Measurements from ENCODE around the gene SYNJ2. TPM values are rescaled to one million over a fixed set of nuclear protein-coding genes. Genes with fewer than 3 reads are reported as not detected.

The SYNJ2 gene
- total RNA-seq, 1 donor from 2014 or later: 21.5 TPM

- DNase-seq (ENCODE audit: low spot score): no peak
- intact Hi-C loops (cut with micrococcal nuclease): no loop called here
- Mint-ChIP-seq H3K4me3 (ENCODE audit: low read depth) (no peak overlapping the region), H3K9me3 (no peaks in the 10 kb centered on the region), H3K36me3 (ENCODE audit: low read depth) (peaks cover 5% of the 10 kb centered on the region), H3K27me3 (ENCODE audit: low read depth) (no peaks in the 10 kb centered on the region), H3K27ac (no peak overlapping the region), H3K4me1 (ENCODE audit: low read depth) (peaks cover 43% of the 10 kb centered on the region)
Observed at GRCh38 chr6:157985378-157986155, 3.9 kb downstream of the SYNJ2 start.

GRCh38 chr6:157987788-157988699 is 6.4 kb downstream of the SYNJ2 start:
- DNase-seq (ENCODE audit: low spot score): no peak
- Mint-ChIP-seq H3K4me3 (ENCODE audit: low read depth) (no peak overlapping the region), H3K27ac (no peak overlapping the region), H3K4me1 (ENCODE audit: low read depth) (peaks cover 42% of the 10 kb centered on the region), H3K9me3 (no peaks in the 10 kb centered on the region), H3K36me3 (ENCODE audit: low read depth) (peaks cover 5% of the 10 kb centered on the region), H3K27me3 (ENCODE audit: low read depth) (no peaks in the 10 kb centered on the region)
- intact Hi-C loops (cut with micrococcal nuclease): no loop called here

- Mint-ChIP-seq H3K4me1 (ENCODE audit: low read depth) (peaks cover 41% of the 10 kb centered on the region), H3K4me3 (ENCODE audit: low read depth) (no peak overlapping the region), H3K27ac (no peak overlapping the region), H3K9me3 (no peaks in the 10 kb centered on the region), H3K36me3 (ENCODE audit: low read depth) (peaks cover 9% of the 10 kb centered on the region), H3K27me3 (ENCODE audit: low read depth) (no peaks in the 10 kb centered on the region)
- no peak for DNase-seq (ENCODE audit: low spot score)
- intact Hi-C loops (cut with micrococcal nuclease): no loop called here
Observed at GRCh38 chr6:157988700-157989063, 7.0 kb downstream of the SYNJ2 start.

- no peak overlapping the region for H3K4me3 Mint-ChIP-seq (ENCODE audit: low read depth)
- H3K27ac Mint-ChIP-seq: no peak overlapping the region
- peaks cover 36% of the 10 kb centered on the region for H3K4me1 Mint-ChIP-seq (ENCODE audit: low read depth)
- DNase-seq (ENCODE audit: low spot score): no peak
- intact Hi-C loops (cut with micrococcal nuclease): no loop called here
- H3K9me3 Mint-ChIP-seq: no peaks in the 10 kb centered on the region
- H3K27me3 Mint-ChIP-seq (ENCODE audit: low read depth): no peaks in the 10 kb centered on the region
- peaks cover 9% of the 10 kb centered on the region for H3K36me3 Mint-ChIP-seq (ENCODE audit: low read depth)
Observed at GRCh38 chr6:157989541-157990289, 8.1 kb downstream of the SYNJ2 start.

GRCh38 chr6:157990321-157991066 is 8.8 kb downstream of the SYNJ2 start:
- H3K4me1 Mint-ChIP-seq (ENCODE audit: low read depth): peaks cover 29% of the 10 kb centered on the region
- H3K9me3 Mint-ChIP-seq: no peaks in the 10 kb centered on the region
- peaks cover 9% of the 10 kb centered on the region for H3K36me3 Mint-ChIP-seq (ENCODE audit: low read depth)
- intact Hi-C loops (cut with micrococcal nuclease): no loop called here
- peak overlapping the region; percentile 37 for H3K4me3 Mint-ChIP-seq (ENCODE audit: low read depth)
- no peaks in the 10 kb centered on the region for H3K27me3 Mint-ChIP-seq (ENCODE audit: low read depth)
- H3K27ac Mint-ChIP-seq: peak overlapping the region; percentile 54
- DNase-seq (ENCODE audit: low spot score): no peak

- Mint-ChIP-seq H3K4me3 (ENCODE audit: low read depth) (no peak overlapping the region), H3K9me3 (no peaks in the 10 kb centered on the region), H3K36me3 (ENCODE audit: low read depth) (peaks cover 9% of the 10 kb centered on the region), H3K27me3 (ENCODE audit: low read depth) (no peaks in the 10 kb centered on the region), H3K27ac (no peak overlapping the region), H3K4me1 (ENCODE audit: low read depth) (peaks cover 31% of the 10 kb centered on the region)
- DNase-seq (ENCODE audit: low spot score): no peak
- intact Hi-C loops (cut with micrococcal nuclease): no loop called here
Observed at GRCh38 chr6:157991067-157991432, 9.4 kb downstream of the SYNJ2 start.

GRCh38 chr6:157993076-157993475 is 11.4 kb downstream of the SYNJ2 start:
- Mint-ChIP-seq H3K4me1 (ENCODE audit: low read depth) (peaks cover 37% of the 10 kb centered on the region), H3K9me3 (no peaks in the 10 kb centered on the region), H3K36me3 (ENCODE audit: low read depth) (peaks cover 9% of the 10 kb centered on the region), H3K4me3 (ENCODE audit: low read depth) (no peak overlapping the region), H3K27me3 (ENCODE audit: low read depth) (no peaks in the 10 kb centered on the region), H3K27ac (no peak overlapping the region)
- DNase-seq (ENCODE audit: low spot score): no peak
- intact Hi-C loops (cut with micrococcal nuclease): no loop called here

GRCh38 chr6:157994125-157994795 is 12.6 kb downstream of the SYNJ2 start:
- H3K9me3 Mint-ChIP-seq: no peaks in the 10 kb centered on the region
- intact Hi-C loops (cut with micrococcal nuclease): no loop called here
- H3K27me3 Mint-ChIP-seq (ENCODE audit: low read depth): no peaks in the 10 kb centered on the region
- H3K36me3 Mint-ChIP-seq (ENCODE audit: low read depth): peaks cover 9% of the 10 kb centered on the region
- DNase-seq (ENCODE audit: low spot score): no peak
- H3K4me1 Mint-ChIP-seq (ENCODE audit: low read depth): peaks cover 34% of the 10 kb centered on the region
- no peak overlapping the region for H3K27ac Mint-ChIP-seq
- no peak overlapping the region for H3K4me3 Mint-ChIP-seq (ENCODE audit: low read depth)

- Mint-ChIP-seq H3K4me1 (ENCODE audit: low read depth) (peaks cover 25% of the 10 kb centered on the region), H3K9me3 (no peaks in the 10 kb centered on the region), H3K36me3 (ENCODE audit: low read depth) (peaks cover 6% of the 10 kb centered on the region), H3K4me3 (ENCODE audit: low read depth) (no peak overlapping the region), H3K27me3 (ENCODE audit: low read depth) (no peaks in the 10 kb centered on the region), H3K27ac (no peak overlapping the region)
- intact Hi-C loops (cut with micrococcal nuclease): no loop called here
- DNase-seq (ENCODE audit: low spot score): no peak
Observed at GRCh38 chr6:157995458-157995857, 13.8 kb downstream of the SYNJ2 start.

- Mint-ChIP-seq H3K36me3 (ENCODE audit: low read depth) (peaks cover 5% of the 10 kb centered on the region), H3K4me1 (ENCODE audit: low read depth) (peaks cover 18% of the 10 kb centered on the region), H3K27me3 (ENCODE audit: low read depth) (no peaks in the 10 kb centered on the region), H3K9me3 (no peaks in the 10 kb centered on the region), H3K27ac (no peak overlapping the region), H3K4me3 (ENCODE audit: low read depth) (no peak overlapping the region)
- intact Hi-C loops (cut with micrococcal nuclease): no loop called here
- DNase-seq (ENCODE audit: low spot score): no peak
Observed at GRCh38 chr6:157996201-157996712, 14.6 kb downstream of the SYNJ2 start.

- Mint-ChIP-seq H3K4me1 (ENCODE audit: low read depth) (peaks cover 16% of the 10 kb centered on the region), H3K9me3 (no peaks in the 10 kb centered on the region), H3K36me3 (ENCODE audit: low read depth) (peaks cover 10% of the 10 kb centered on the region), H3K4me3 (ENCODE audit: low read depth) (no peak overlapping the region), H3K27ac (no peak overlapping the region), H3K27me3 (ENCODE audit: low read depth) (no peaks in the 10 kb centered on the region)
- no peak for DNase-seq (ENCODE audit: low spot score)
- intact Hi-C loops (cut with micrococcal nuclease): no loop called here
Observed at GRCh38 chr6:157996918-157997702, 15.4 kb downstream of the SYNJ2 start.
